H1 (cell line): ENCODE results near the gene RPUSD4.

Experiments used
- EP300 ChIP-seq, 2 experiments: IDR thresholded peaks; 1 replicate in 1 of 2; 2 replicates in 1 of 2; pipeline ENCODE4 v1.6.1; 2011 to 2012; ENCODE audit warnings: low read depth in 2 of 2, low read length in 2 of 2, mild to moderate bottlenecking in 2 of 2, borderline replicate concordance in 1 of 2, inconsistent platforms in 1 of 2, moderate library complexity in 1 of 2
- JUND ChIP-seq: IDR thresholded peaks from 2 replicates; pipeline ENCODE4 v1.6.1; 2011; ENCODE audit warnings: mild to moderate bottlenecking, improper control_type of control experiment, low read length
- POLR2A ChIP-seq, 2 experiments: IDR thresholded peaks; 1 replicate in 1 of 2; 2 replicates in 1 of 2; pipeline ENCODE4 v1.6.1; 2011; ENCODE audit warnings: low read depth in 2 of 2, low read length in 2 of 2, mild to moderate bottlenecking in 2 of 2; ENCODE audit errors: control extremely low read depth in 1 of 2
- POLR2AphosphoS5 ChIP-seq: IDR thresholded peaks from 2 replicates; pipeline ENCODE4 v1.6.1; 2011; ENCODE audit warnings: low read depth, low read length
- SIN3A ChIP-seq, 2 experiments: IDR thresholded peaks in 1 of 2; conservative IDR thresholded peaks in 1 of 2; 2 replicates each; pipeline ENCODE4 v1.6.1; 2011 to 2012; ENCODE audit warnings: low read length in 2 of 2, improper control_type of control experiment in 1 of 2, low read depth in 1 of 2, mild to moderate bottlenecking in 1 of 2
- TF ChIP-seq, protein P1 (sequence below), 3 experiments: IDR thresholded peaks; 1 replicate in 2 of 3; 2 replicates in 1 of 3; pipeline versions ENCODE4 v1.5.1 to v1.6.1; 2011; ENCODE audit warnings: low read length in 3 of 3, mild to moderate bottlenecking in 3 of 3, inconsistent platforms in 2 of 3, low read depth in 1 of 3, moderate library complexity in 1 of 3; ENCODE audit not compliant: insufficient read depth in 1 of 3; ENCODE audit errors: control extremely low read depth in 1 of 3

DNA sequence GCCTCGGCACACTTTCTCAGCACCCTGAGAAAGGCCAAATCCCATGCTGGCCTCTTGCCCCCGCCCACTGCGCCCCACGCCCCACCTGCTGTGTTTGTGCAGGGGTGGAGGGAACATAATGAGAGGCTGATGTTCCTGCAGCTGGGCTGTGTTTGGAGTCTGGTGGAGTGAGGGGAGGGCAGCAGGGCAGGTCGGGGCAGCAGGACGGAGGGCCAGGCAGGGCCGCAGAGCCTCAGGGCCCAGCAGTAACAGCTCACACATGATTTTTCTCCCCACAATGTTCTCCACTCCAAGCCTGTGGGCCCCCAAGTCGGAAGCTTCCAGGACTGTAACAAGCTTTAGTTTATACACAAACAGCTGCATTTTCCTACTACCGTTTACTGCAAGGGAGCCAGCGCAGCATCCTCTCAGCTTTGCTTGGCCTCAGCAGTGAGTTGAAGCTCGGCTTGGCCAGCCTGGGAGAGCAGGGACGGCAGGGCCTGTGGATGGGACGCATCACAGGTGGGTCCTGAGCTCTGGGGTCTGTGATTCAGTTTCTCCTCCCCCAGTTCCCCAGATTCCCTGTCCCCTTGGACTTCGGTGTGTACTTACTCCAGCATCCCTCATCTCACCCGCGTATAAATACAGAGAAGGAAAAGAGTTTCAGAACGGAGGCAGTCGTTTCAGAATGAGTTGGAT lies 51.0 kb downstream of the RPUSD4 start:
- TF ChIP-seq EP300 (IDR thresholded peaks at IDR 0.05; ENCODE audit: borderline replicate concordance in 1 of 2, low read depth in 2 of 2, low read length in 2 of 2) = no peak
- no peak for TF ChIP-seq SIN3A (conservative IDR thresholded peaks at IDR 0.05 in 1 of 2, IDR thresholded peaks at IDR 0.05 in 1 of 2; ENCODE audit: low read depth in 1 of 2, low read length in 2 of 2)
- no peak for TF ChIP-seq POLR2A (IDR thresholded peaks at IDR 0.05; ENCODE audit: control extremely low read depth in 1 of 2, low read depth in 2 of 2, low read length in 2 of 2)
- no peak for TF ChIP-seq JUND
- TF ChIP-seq, protein P1, sequence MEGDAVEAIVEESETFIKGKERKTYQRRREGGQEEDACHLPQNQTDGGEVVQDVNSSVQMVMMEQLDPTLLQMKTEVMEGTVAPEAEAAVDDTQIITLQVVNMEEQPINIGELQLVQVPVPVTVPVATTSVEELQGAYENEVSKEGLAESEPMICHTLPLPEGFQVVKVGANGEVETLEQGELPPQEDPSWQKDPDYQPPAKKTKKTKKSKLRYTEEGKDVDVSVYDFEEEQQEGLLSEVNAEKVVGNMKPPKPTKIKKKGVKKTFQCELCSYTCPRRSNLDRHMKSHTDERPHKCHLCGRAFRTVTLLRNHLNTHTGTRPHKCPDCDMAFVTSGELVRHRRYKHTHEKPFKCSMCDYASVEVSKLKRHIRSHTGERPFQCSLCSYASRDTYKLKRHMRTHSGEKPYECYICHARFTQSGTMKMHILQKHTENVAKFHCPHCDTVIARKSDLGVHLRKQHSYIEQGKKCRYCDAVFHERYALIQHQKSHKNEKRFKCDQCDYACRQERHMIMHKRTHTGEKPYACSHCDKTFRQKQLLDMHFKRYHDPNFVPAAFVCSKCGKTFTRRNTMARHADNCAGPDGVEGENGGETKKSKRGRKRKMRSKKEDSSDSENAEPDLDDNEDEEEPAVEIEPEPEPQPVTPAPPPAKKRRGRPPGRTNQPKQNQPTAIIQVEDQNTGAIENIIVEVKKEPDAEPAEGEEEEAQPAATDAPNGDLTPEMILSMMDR (IDR thresholded peaks at IDR 0.05; ENCODE audit: control extremely low read depth in 1 of 3, insufficient read depth in 1 of 3, low read depth in 1 of 3, low read length in 3 of 3) = no peak
- TF ChIP-seq POLR2AphosphoS5 = no peak
